Measurements from ENCODE around the gene ZNF300.
"Not testable (repeated sequence)": the region's sequence is repeated elsewhere in the genome, so short reads cannot be mapped to it uniquely, and the experiment has no call there.

The ZNF300 gene

DNA sequence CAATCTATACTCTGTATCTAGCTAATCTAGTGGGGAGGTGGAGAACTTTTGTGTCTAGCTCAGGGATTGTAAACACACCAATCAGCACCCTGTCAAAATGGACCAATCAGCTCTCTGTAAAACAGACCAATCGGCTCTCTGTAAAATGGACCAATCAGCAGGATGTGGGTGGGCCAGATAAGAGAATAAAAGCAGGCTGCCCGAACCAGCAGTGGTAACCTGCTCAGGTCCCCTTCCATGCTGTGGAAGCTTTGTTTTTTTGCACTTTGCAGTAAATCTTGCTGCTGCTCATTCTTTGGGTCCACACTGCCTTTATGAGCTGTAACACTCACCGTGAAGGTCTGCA lies 58.5 kb downstream of the ZNF300 start, which contains the start of gene IRGM:
IRGM (plus strand) TSS at position 214 of the 346 bp plus-strand sequence. CDS start 1,603 bp downstream, outside the sequence.
- not testable (repeated sequence) for H3K9me3 ChIP-seq (ENCODE audit: control insufficient read depth in 2 of 2, low read length in 2 of 2); H3K27ac ChIP-seq (ENCODE audit: low read length); H3K4me1 ChIP-seq (ENCODE audit: control insufficient read depth, insufficient read depth, low read length); H3K4me3 ChIP-seq (ENCODE audit: low read length in 2 of 2); H3K9ac ChIP-seq (ENCODE audit: low read length in 2 of 2); H3K36me3 ChIP-seq (ENCODE audit: control insufficient read depth in 2 of 2, insufficient read depth in 2 of 2, low read length in 2 of 2); H3K27me3 ChIP-seq (ENCODE audit: control insufficient read depth in 1 of 2, insufficient read depth in 2 of 2, low read length in 2 of 2)

- H3K27me3 ChIP-seq (ENCODE audit: control insufficient read depth in 1 of 2, insufficient read depth in 2 of 2, low read length in 2 of 2); H3K4me1 ChIP-seq (ENCODE audit: control insufficient read depth, insufficient read depth, low read length); H3K27ac ChIP-seq (ENCODE audit: low read length); H3K9ac ChIP-seq (ENCODE audit: low read length in 2 of 2); H3K4me3 ChIP-seq (ENCODE audit: low read length in 2 of 2); H3K9me3 ChIP-seq (ENCODE audit: control insufficient read depth in 2 of 2, low read length in 2 of 2); H3K36me3 ChIP-seq (ENCODE audit: control insufficient read depth in 2 of 2, insufficient read depth in 2 of 2, low read length in 2 of 2): not testable (repeated sequence)
Measured at GRCh38 chr5:150845185-150845859, 59.5 kb downstream of the ZNF300 start.

Measured in stomach smooth muscle (tissue), 2 donors.